ENCODE data around the gene ADCK2.
A peak's percentile ranks its signal among the peaks of the same experiment; 100 is the strongest.
"Not testable (repeated sequence)": the region's sequence is repeated elsewhere in the genome, so short reads cannot be mapped to it uniquely, and the experiment has no call there.

Gene ADCK2

DNA sequence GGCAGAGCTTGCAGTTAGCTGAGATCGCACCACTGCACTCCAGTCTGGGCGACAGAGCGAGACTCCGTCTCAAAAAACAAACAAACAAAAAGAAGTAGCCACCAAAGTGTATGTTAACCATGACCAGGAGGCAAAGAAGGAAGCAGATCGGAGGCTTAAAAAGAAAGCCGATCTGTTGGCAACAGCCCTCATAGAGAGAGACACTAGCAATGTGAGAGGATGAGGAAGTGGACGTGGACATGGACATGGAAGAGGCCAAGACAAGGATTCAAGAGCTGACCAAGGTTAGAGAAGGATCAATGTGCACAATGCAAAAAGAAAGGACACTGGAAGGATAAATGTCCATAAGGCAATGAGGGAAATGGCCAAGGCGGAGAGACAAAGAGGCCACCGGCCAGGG lies 14.9 kb upstream of the ADCK2 start:
- no peak for ATAC-seq (ENCODE audit: low read depth)

DNA sequence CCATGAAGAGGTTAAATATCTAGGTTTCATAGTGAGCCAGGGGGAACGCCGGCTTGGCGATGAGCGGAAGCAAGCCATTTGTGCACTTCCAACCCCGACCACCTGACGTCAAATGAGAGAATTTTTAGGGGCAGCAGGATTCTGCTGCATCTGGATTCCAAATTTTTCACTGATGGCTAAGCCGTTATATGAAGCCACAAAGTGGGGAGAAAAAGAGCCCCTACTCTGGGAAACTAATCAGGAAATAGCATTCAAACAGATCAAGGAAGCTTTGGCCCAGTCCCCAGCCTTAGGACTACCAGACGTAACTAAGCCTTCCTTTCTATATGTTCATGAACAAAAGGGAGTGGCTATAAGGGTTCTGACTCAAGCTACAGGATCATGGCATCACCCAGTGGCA lies 12.9 kb upstream of the ADCK2 start:
- DNase-seq (ENCODE audit: low spot score), result no peak
- TF ChIP-seq, protein P1, sequence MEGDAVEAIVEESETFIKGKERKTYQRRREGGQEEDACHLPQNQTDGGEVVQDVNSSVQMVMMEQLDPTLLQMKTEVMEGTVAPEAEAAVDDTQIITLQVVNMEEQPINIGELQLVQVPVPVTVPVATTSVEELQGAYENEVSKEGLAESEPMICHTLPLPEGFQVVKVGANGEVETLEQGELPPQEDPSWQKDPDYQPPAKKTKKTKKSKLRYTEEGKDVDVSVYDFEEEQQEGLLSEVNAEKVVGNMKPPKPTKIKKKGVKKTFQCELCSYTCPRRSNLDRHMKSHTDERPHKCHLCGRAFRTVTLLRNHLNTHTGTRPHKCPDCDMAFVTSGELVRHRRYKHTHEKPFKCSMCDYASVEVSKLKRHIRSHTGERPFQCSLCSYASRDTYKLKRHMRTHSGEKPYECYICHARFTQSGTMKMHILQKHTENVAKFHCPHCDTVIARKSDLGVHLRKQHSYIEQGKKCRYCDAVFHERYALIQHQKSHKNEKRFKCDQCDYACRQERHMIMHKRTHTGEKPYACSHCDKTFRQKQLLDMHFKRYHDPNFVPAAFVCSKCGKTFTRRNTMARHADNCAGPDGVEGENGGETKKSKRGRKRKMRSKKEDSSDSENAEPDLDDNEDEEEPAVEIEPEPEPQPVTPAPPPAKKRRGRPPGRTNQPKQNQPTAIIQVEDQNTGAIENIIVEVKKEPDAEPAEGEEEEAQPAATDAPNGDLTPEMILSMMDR (IDR thresholded peaks at IDR 0.05; ENCODE audit: poor library complexity, severe bottlenecking), result no peak
- no peak overlapping the region for H3K27ac ChIP-seq (ENCODE audit: poor library complexity, severe bottlenecking)
- no peaks in the 10 kb centered on the region for H3K4me1 ChIP-seq (ENCODE audit: insufficient read depth, poor library complexity, severe bottlenecking)
- peak; percentile 23; the same call in 1 of the 3 replicates for ATAC-seq (ENCODE audit: low read depth)
- H3K27me3 ChIP-seq (ENCODE audit: insufficient read depth, poor library complexity, severe bottlenecking), result no peaks in the 10 kb centered on the region
- no peak overlapping the region for H3K4me3 ChIP-seq (ENCODE audit: severe bottlenecking)
- no peaks in the 10 kb centered on the region for H3K9me3 ChIP-seq (ENCODE audit: severe bottlenecking)
- H3K36me3 ChIP-seq (ENCODE audit: low read depth), result no peaks in the 10 kb centered on the region

More for the DNA sequence above, 14.9 kb upstream of the ADCK2 start:
- TF ChIP-seq, protein P1 (IDR thresholded peaks at IDR 0.05; ENCODE audit: poor library complexity, severe bottlenecking), result no peak
- no peak for DNase-seq (ENCODE audit: low spot score)
- H3K27ac ChIP-seq (ENCODE audit: poor library complexity, severe bottlenecking), result no peak overlapping the region
- H3K4me1 ChIP-seq (ENCODE audit: insufficient read depth, poor library complexity, severe bottlenecking), result no peaks in the 10 kb centered on the region
- no peaks in the 10 kb centered on the region for H3K27me3 ChIP-seq (ENCODE audit: insufficient read depth, poor library complexity, severe bottlenecking)
- H3K4me3 ChIP-seq (ENCODE audit: severe bottlenecking), result no peak overlapping the region
- H3K36me3 ChIP-seq (ENCODE audit: low read depth), result no peaks in the 10 kb centered on the region
- H3K9me3 ChIP-seq (ENCODE audit: severe bottlenecking), result no peaks in the 10 kb centered on the region

DNA sequence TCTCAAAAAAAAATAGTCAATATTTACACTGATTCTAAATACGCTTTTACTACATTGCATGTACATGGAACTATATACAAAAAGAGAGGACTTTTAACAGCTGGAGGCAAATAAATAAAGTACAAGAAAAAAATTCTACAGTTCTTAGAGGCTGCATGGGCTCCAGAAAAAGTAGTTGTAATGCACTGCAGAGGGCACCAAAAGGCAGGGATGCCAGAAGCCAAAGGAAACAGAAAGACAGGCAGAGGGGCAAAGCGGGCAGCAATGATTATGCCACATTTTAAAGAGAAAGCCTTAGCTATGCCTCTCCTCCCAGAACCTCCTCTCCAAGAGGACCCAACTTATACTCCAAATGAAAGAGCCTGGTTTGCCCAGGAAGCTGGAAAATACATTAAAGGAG lies 11.6 kb upstream of the ADCK2 start:
- TF ChIP-seq, protein P1 (IDR thresholded peaks at IDR 0.05; ENCODE audit: poor library complexity, severe bottlenecking), result peak; percentile 65
- no peaks in the 10 kb centered on the region for H3K27me3 ChIP-seq (ENCODE audit: insufficient read depth, poor library complexity, severe bottlenecking)
- H3K36me3 ChIP-seq (ENCODE audit: low read depth), result no peaks in the 10 kb centered on the region
- H3K4me3 ChIP-seq (ENCODE audit: severe bottlenecking), result no peak overlapping the region
- peak; percentile 60; the same call in 2 of the 3 replicates for ATAC-seq (ENCODE audit: low read depth)
- H3K27ac ChIP-seq (ENCODE audit: poor library complexity, severe bottlenecking), result no peak overlapping the region
- DNase-seq (ENCODE audit: low spot score), result no peak
- no peaks in the 10 kb centered on the region for H3K4me1 ChIP-seq (ENCODE audit: insufficient read depth, poor library complexity, severe bottlenecking)
- no peaks in the 10 kb centered on the region for H3K9me3 ChIP-seq (ENCODE audit: severe bottlenecking)

DNA sequence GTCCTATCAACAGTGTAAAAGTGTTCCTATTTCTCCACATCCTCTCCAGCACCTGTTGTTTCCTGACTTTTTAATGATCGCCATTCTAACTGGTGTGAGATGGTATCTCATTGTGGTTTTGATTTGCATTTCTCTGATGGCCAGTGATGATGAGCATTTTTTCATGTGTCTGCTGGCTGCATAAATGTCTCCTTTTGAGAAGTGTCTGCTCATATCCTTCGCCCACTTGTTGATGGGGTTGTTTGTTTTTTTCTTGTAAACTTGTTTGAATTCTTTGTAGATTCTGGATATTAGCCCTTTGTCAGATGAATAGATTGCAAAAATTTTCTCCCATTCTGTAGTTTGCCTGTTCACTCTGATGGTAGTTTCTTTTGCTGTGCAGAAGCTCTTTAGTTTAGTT lies 9.8 kb upstream of the ADCK2 start:
- H3K27ac ChIP-seq (ENCODE audit: poor library complexity, severe bottlenecking); H3K27me3 ChIP-seq (ENCODE audit: insufficient read depth, poor library complexity, severe bottlenecking); H3K4me1 ChIP-seq (ENCODE audit: insufficient read depth, poor library complexity, severe bottlenecking); H3K36me3 ChIP-seq (ENCODE audit: low read depth); ATAC-seq (ENCODE audit: low read depth); H3K4me3 ChIP-seq (ENCODE audit: severe bottlenecking); H3K9me3 ChIP-seq (ENCODE audit: severe bottlenecking); DNase-seq (ENCODE audit: low spot score): not testable (repeated sequence)

DNA sequence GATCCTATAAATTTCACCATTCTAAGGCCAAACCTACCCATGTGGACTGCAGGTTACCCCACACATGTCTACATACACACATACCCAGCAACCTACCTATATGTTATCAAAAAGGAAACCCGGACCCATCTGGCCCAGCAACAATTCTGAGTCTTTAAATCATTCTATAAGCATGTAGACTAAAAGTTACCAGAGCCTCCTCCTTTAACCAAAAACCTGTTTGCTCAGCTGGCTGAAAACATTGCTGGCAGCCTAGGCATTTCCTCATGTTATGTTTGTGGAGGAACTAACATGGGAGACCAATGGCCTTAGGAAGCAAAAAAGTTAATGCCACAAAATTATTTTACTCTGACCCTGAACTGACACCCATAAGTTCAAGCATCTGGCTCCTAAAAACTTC lies 5.3 kb upstream of the ADCK2 start:
- H3K9me3 ChIP-seq (ENCODE audit: severe bottlenecking), result no peaks in the 10 kb centered on the region
- DNase-seq (ENCODE audit: low spot score) (no peak), ATAC-seq (ENCODE audit: low read depth) (no peak)
- no peaks in the 10 kb centered on the region for H3K27me3 ChIP-seq (ENCODE audit: insufficient read depth, poor library complexity, severe bottlenecking)
- TF ChIP-seq, protein P1 (IDR thresholded peaks at IDR 0.05; ENCODE audit: poor library complexity, severe bottlenecking), result no peak
- H3K36me3 ChIP-seq (ENCODE audit: low read depth), result no peaks in the 10 kb centered on the region
- no peak overlapping the region for H3K27ac ChIP-seq (ENCODE audit: poor library complexity, severe bottlenecking)
- H3K4me1 ChIP-seq (ENCODE audit: insufficient read depth, poor library complexity, severe bottlenecking), result peaks cover 5% of the 10 kb centered on the region
- H3K4me3 ChIP-seq (ENCODE audit: severe bottlenecking), result no peak overlapping the region
